Esophagus squamous epithelium (tissue), 4 donors: ENCODE results near the gene WDR1.

Source experiments
- POLR2A ChIP-seq, 4 donors: fragments of 450-650 bp; IDR thresholded peaks; one replicate each; pipeline ENCODE4 v1.6.1; 2017; ENCODE audit warnings: antibody characterized with exemption in 4 of 4, mild to moderate bottlenecking in 4 of 4, moderate library complexity in 3 of 4
- TF ChIP-seq, protein P1 (sequence below), 6 experiments: fragments of 450-650 bp in 4 of 6; fragments of 200-600 bp in 2 of 6; sonication (generic) in 2 of 6; IDR thresholded peaks; one replicate each; pipeline ENCODE4 v1.5.1; 2016 to 2019; ENCODE audit warnings: antibody characterized with exemption in 6 of 6, mild to moderate bottlenecking in 4 of 6, moderate library complexity in 4 of 6

DNA sequence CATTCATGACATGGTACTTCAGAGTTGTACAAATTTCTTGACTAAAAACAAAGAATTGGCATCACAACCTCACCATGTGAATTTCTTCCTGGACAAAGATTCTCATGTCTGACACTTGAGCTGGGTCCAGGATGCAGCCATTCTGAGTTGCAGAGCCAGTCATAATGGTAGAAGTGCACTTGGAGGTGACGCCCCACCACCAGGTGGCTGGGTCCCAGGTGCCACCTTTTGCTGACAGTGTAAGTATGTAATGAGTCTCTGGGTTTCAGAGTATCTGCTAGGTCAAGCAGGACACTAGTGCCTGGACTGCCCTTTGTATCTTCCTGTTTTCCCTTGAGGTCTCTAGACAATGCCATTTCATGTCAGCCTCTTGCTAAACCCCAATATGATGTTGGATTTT is 36.6 kb upstream of the WDR1 start:
- TF ChIP-seq, protein P1, sequence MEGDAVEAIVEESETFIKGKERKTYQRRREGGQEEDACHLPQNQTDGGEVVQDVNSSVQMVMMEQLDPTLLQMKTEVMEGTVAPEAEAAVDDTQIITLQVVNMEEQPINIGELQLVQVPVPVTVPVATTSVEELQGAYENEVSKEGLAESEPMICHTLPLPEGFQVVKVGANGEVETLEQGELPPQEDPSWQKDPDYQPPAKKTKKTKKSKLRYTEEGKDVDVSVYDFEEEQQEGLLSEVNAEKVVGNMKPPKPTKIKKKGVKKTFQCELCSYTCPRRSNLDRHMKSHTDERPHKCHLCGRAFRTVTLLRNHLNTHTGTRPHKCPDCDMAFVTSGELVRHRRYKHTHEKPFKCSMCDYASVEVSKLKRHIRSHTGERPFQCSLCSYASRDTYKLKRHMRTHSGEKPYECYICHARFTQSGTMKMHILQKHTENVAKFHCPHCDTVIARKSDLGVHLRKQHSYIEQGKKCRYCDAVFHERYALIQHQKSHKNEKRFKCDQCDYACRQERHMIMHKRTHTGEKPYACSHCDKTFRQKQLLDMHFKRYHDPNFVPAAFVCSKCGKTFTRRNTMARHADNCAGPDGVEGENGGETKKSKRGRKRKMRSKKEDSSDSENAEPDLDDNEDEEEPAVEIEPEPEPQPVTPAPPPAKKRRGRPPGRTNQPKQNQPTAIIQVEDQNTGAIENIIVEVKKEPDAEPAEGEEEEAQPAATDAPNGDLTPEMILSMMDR (IDR thresholded peaks at IDR 0.05), result no peak
- no peak for TF ChIP-seq POLR2A (IDR thresholded peaks at IDR 0.05)
